Hepatocyte (in vitro differentiated cells): ENCODE results near the gene SNX25.

Source experiments
- EZH2 ChIP-seq: fragments of 200-600 bp; sonication (generic); IDR thresholded peaks from 2 replicates; pipeline ENCODE4 v1.6.1; 2016; ENCODE audit warnings: antibody characterized with exemption, mild to moderate bottlenecking, borderline replicate concordance
- TF ChIP-seq, protein P1 (sequence below): fragments of 200-600 bp; sonication (generic); IDR thresholded peaks from 2 replicates; pipeline ENCODE4 v1.5.1; 2016; ENCODE audit warnings: antibody characterized with exemption, mild to moderate bottlenecking; ENCODE audit not compliant: poor library complexity

GRCh38 chr4:185384930-185385331 is 175.5 kb downstream of the SNX25 start:
- TF ChIP-seq, protein P1, sequence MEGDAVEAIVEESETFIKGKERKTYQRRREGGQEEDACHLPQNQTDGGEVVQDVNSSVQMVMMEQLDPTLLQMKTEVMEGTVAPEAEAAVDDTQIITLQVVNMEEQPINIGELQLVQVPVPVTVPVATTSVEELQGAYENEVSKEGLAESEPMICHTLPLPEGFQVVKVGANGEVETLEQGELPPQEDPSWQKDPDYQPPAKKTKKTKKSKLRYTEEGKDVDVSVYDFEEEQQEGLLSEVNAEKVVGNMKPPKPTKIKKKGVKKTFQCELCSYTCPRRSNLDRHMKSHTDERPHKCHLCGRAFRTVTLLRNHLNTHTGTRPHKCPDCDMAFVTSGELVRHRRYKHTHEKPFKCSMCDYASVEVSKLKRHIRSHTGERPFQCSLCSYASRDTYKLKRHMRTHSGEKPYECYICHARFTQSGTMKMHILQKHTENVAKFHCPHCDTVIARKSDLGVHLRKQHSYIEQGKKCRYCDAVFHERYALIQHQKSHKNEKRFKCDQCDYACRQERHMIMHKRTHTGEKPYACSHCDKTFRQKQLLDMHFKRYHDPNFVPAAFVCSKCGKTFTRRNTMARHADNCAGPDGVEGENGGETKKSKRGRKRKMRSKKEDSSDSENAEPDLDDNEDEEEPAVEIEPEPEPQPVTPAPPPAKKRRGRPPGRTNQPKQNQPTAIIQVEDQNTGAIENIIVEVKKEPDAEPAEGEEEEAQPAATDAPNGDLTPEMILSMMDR, result no peak
- TF ChIP-seq EZH2, result no peak
